Calu3 (cell line): Measurements from ENCODE around the gene FBXL7. TPM values are rescaled to one million over a fixed set of nuclear protein-coding genes. Genes with fewer than 3 reads are reported as not detected.

Experiments used
- BruUV-seq: library from RNA; stranded (reverse); fragments of 400-500 nt; replicated peaks from 2 replicates; lab custom pipeline; 2021; lab: Mats Ljungman, UMichigan
- CTCF ChIA-PET: fragments of 300-600 bp; sonication (Branson Sonifier 250); formaldehyde crosslinking; loops from one replicate; lab custom pipeline; 2022; ENCODE audit warnings: antibody characterized with exemption; lab: Charles Lee
- DNase-seq: peaks from one replicate; pipeline ENCODE4 v3.0.0; 2022
- H3K27ac Mint-ChIP-seq: one replicate; pipeline ENCODE4 v1.8.0; 2022; ENCODE audit warnings: mixed read lengths; ENCODE audit not compliant: unreplicated experiment
- H3K27me3 Mint-ChIP-seq: one replicate; pipeline ENCODE4 v1.8.0; 2022; ENCODE audit warnings: mixed read lengths; ENCODE audit not compliant: unreplicated experiment
- H3K36me3 Mint-ChIP-seq: one replicate; pipeline ENCODE4 v1.8.0; 2022; ENCODE audit warnings: mild to moderate bottlenecking, moderate library complexity, mixed read lengths; ENCODE audit not compliant: insufficient read depth, unreplicated experiment
- H3K4me1 Mint-ChIP-seq: one replicate; pipeline ENCODE4 v1.8.0; 2022; ENCODE audit warnings: mild to moderate bottlenecking, low read depth, mixed read lengths; ENCODE audit not compliant: unreplicated experiment
- H3K4me3 Mint-ChIP-seq: one replicate; pipeline ENCODE4 v1.8.0; 2022; ENCODE audit warnings: mild to moderate bottlenecking, low read depth, moderate library complexity, mixed read lengths; ENCODE audit not compliant: unreplicated experiment
- H3K9me3 Mint-ChIP-seq: one replicate; pipeline ENCODE4 v1.8.0; 2022; ENCODE audit warnings: low read depth, mixed read lengths; ENCODE audit not compliant: unreplicated experiment
- CTCF ChIP-seq: fragments of 200-600 bp; IDR thresholded peaks from one replicate; pipeline ENCODE4 v1.8.0; 2022; ENCODE audit warnings: antibody characterized with exemption; ENCODE audit not compliant: unreplicated experiment
- intact Hi-C: fragments of 100-400 bp; cut with micrococcal nuclease; formaldehyde crosslinking; loops from one replicate; pipeline ENCODE4 v1.10.0; 2022; ENCODE audit not compliant: unreplicated experiment
- total RNA-seq: library from RNA; stranded (reverse); gene quantifications from 2 replicates; pipeline ENCODE4 v1.2.3, GENCODE V29; 2022

Gene FBXL7
- total RNA-seq, 1 experiment from 2014 or later: not detected

- no peak overlapping the region for H3K4me3 Mint-ChIP-seq
- DNase-seq: no peak
- no peak for TF ChIP-seq CTCF
- H3K27ac Mint-ChIP-seq: no peak overlapping the region
- CTCF ChIA-PET: no interaction called here
- no peaks in the 10 kb centered on the region for H3K27me3 Mint-ChIP-seq
- no TSS peak for BruUV-seq
- intact Hi-C loops: no loop called here
- H3K9me3 Mint-ChIP-seq: peaks cover 5% of the 10 kb centered on the region
- no peaks in the 10 kb centered on the region for H3K4me1 Mint-ChIP-seq
- H3K36me3 Mint-ChIP-seq: no peaks in the 10 kb centered on the region
These were observed 397.7 kb downstream of the FBXL7 start for GRCh38 chr5:15897656-15898055.

- DNase-seq: no peak
- no peak overlapping the region for H3K27ac Mint-ChIP-seq
- no peaks in the 10 kb centered on the region for H3K36me3 Mint-ChIP-seq
- CTCF ChIA-PET: no interaction called here
- no peaks in the 10 kb centered on the region for H3K27me3 Mint-ChIP-seq
- peaks cover 5% of the 10 kb centered on the region for H3K9me3 Mint-ChIP-seq
- no peak for TF ChIP-seq CTCF
- no peaks in the 10 kb centered on the region for H3K4me1 Mint-ChIP-seq
- H3K4me3 Mint-ChIP-seq: no peak overlapping the region
- no TSS peak for BruUV-seq
- intact Hi-C loops: no loop called here
These were observed 398.7 kb downstream of the FBXL7 start for GRCh38 chr5:15898641-15899040.

- Mint-ChIP-seq H3K4me1 (no peaks in the 10 kb centered on the region), H3K27me3 (no peaks in the 10 kb centered on the region), H3K36me3 (no peaks in the 10 kb centered on the region), H3K27ac (no peak overlapping the region), H3K4me3 (no peak overlapping the region), H3K9me3 (peaks cover 5% of the 10 kb centered on the region)
- CTCF ChIA-PET: no interaction called here
- no peak for DNase-seq
- TF ChIP-seq CTCF: no peak
- no TSS peak for BruUV-seq
- intact Hi-C loops: no loop called here
These were observed 399.5 kb downstream of the FBXL7 start for GRCh38 chr5:15899481-15899880.

GRCh38 chr5:15901151-15901550 lies 401.2 kb downstream of the FBXL7 start:
- intact Hi-C loops: no loop called here
- CTCF ChIA-PET: no interaction called here
- no peak for DNase-seq
- no peak overlapping the region for H3K4me3 Mint-ChIP-seq
- no peaks in the 10 kb centered on the region for H3K4me1 Mint-ChIP-seq
- peaks cover 5% of the 10 kb centered on the region for H3K9me3 Mint-ChIP-seq
- H3K27ac Mint-ChIP-seq: no peak overlapping the region
- no peaks in the 10 kb centered on the region for H3K27me3 Mint-ChIP-seq
- TF ChIP-seq CTCF: no peak
- no peaks in the 10 kb centered on the region for H3K36me3 Mint-ChIP-seq
- no TSS peak for BruUV-seq
